HG02852 (cell line): ENCODE results near the gene TRAPPC1.
A peak's percentile ranks its signal among the peaks of the same experiment; 100 is the strongest.
"Not testable (repeated sequence)": the region's sequence is repeated elsewhere in the genome, so short reads cannot be mapped to it uniquely, and the experiment has no call there.

Experiments used
- ATAC-seq: cut with Tn5 transposase; IDR thresholded peaks from one replicate; pipeline ENCODE4 v1.9.1; 2021; ENCODE audit warnings: mild to moderate bottlenecking, moderate library complexity; ENCODE audit not compliant: unreplicated experiment

TRAPPC1 gene

GRCh38 chr17:7931709-7932482 lies at the start of gene TRAPPC1, which contains the start of gene CNTROB:
Gene TRAPPC1 (minus strand): TSS chr17:7931946. CDS start chr17:7931829, 117 bp downstream.
Gene CNTROB (plus strand): TSS chr17:7932206. CDS start chr17:7933080, 874 bp downstream.
- ATAC-seq, result peak; percentile 87

- ATAC-seq, result no peak
Observed at GRCh38 chr17:7977805-7978204, 46.1 kb upstream of the TRAPPC1 start.

- ATAC-seq, result no peak
Observed at GRCh38 chr17:7977039-7977438, 45.3 kb upstream of the TRAPPC1 start.

- ATAC-seq, result no peak
Observed at GRCh38 chr17:7974638-7975131, 42.9 kb upstream of the TRAPPC1 start.

- ATAC-seq, result no peak
Observed at GRCh38 chr17:7972131-7972785, 40.5 kb upstream of the TRAPPC1 start.

- no peak for ATAC-seq
Observed at GRCh38 chr17:7971651-7972050, 39.9 kb upstream of the TRAPPC1 start.

- ATAC-seq, result no peak
Observed at GRCh38 chr17:7969433-7969832, 37.7 kb upstream of the TRAPPC1 start.

- no peak for ATAC-seq
Observed at GRCh38 chr17:7967751-7968150, 36.0 kb upstream of the TRAPPC1 start.

- ATAC-seq, result no peak
Observed at GRCh38 chr17:7961421-7961820, 29.7 kb upstream of the TRAPPC1 start.

- no peak for ATAC-seq
Observed at GRCh38 chr17:7959503-7960253, 27.9 kb upstream of the TRAPPC1 start.

- ATAC-seq, result no peak
Observed at GRCh38 chr17:7956228-7956965, 24.7 kb upstream of the TRAPPC1 start.

GRCh38 chr17:7955414-7956227 lies 23.9 kb upstream of the TRAPPC1 start:
- no peak for ATAC-seq

GRCh38 chr17:7953266-7953665 lies 21.5 kb upstream of the TRAPPC1 start:
- not testable (repeated sequence) for ATAC-seq

- ATAC-seq, result no peak
Observed at GRCh38 chr17:7951143-7951792, 19.5 kb upstream of the TRAPPC1 start.

- ATAC-seq, result no peak
Observed at GRCh38 chr17:7950578-7950977, 18.8 kb upstream of the TRAPPC1 start.

GRCh38 chr17:7947651-7948050 lies 15.9 kb upstream of the TRAPPC1 start:
- ATAC-seq, result no peak

GRCh38 chr17:7946441-7946840 lies 14.7 kb upstream of the TRAPPC1 start:
- no peak for ATAC-seq

GRCh38 chr17:7945651-7946050 lies 13.9 kb upstream of the TRAPPC1 start:
- no peak for ATAC-seq

GRCh38 chr17:7944326-7944725 lies 12.6 kb upstream of the TRAPPC1 start:
- ATAC-seq, result no peak
